Measurements from ENCODE around the gene SNAP47.

- no peak for TF ChIP-seq FOXA1 (IDR thresholded peaks at IDR 0.05)
- TF ChIP-seq ELF4 (IDR thresholded peaks at IDR 0.05): no peak
- TF ChIP-seq FOXM1 (IDR thresholded peaks at IDR 0.05; ENCODE audit: borderline replicate concordance): no peak
- TF ChIP-seq NFRKB (IDR thresholded peaks at IDR 0.05): no peak
- no peak for TF ChIP-seq SUZ12 (IDR thresholded peaks at IDR 0.05)
- TF ChIP-seq CTBP1 (IDR thresholded peaks at IDR 0.05; ENCODE audit: borderline replicate concordance): no peak
- no peak for TF ChIP-seq BHLHE40 (IDR thresholded peaks at IDR 0.05; ENCODE audit: borderline replicate concordance)
- no peak for TF ChIP-seq TARDBP (IDR thresholded peaks at IDR 0.05)
- no peak for TF ChIP-seq L3MBTL2 (conservative IDR thresholded peaks at IDR 0.05)
Measured at GRCh38 chr1:227775841-227776240, 40.6 kb downstream of the SNAP47 start.

Data from HEK293T (cell line).